ENCODE data around the gene ARL17B.
"Not testable (repeated sequence)": the region's sequence is repeated elsewhere in the genome, so short reads cannot be mapped to it uniquely, and the experiment has no call there.

ARL17B gene

GRCh38 chr17:46361755-46362154 lies at the start of gene ARL17B:
Gene ARL17B, minus strand, starts transcription at chr17:46361766. Its CDS starts 3,369 bp downstream, at chr17:46358397.
- DNase-seq, result not testable (repeated sequence)

DNA sequence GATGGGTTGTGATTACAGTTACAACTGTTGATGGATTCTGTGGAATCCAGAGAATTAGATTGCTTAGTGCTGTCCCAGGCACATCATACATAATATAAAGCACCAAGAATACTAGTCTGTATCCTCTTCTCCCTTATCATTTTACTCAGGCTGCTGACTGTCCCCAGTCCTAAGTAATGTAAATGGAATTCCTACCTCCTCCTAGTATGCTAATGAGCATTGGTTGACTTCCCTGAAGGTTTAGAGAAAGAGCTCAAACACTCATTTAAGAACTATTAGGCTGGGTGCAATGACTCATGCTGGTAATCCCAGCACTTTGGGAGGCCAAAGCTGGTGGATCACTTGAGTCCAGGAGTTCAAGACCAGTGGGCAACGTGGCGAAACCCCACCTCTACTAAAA lies 48.3 kb upstream of the ARL17B start:
- not testable (repeated sequence) for DNase-seq

GRCh38 chr17:46407155-46407554 lies 45.6 kb upstream of the ARL17B start:
- DNase-seq, result not testable (repeated sequence)

GRCh38 chr17:46401033-46401787 lies 39.6 kb upstream of the ARL17B start:
- not testable (repeated sequence) for DNase-seq

GRCh38 chr17:46400543-46400942 lies 39.0 kb upstream of the ARL17B start:
- DNase-seq, result not testable (repeated sequence)

DNA sequence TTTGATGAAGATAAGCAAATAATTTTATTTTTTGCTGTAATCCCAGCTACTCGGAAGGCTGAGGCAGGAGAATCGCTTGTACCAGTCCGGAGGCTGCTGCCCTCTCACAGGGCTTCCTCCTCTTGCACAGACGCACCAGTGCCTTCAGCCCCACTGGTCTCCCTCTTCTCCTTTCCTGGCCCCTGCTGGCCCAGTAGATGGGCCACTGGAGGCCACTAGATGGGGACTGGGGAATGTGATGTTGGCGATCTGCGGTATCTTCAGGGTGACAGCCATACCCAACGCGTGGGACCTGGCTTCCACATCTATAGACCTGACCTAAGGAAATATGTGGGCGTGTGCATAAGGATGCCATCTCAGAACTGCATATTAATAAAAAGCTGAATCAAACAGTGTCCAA lies 38.4 kb upstream of the ARL17B start:
- not testable (repeated sequence) for DNase-seq

GRCh38 chr17:46396292-46396691 lies 34.7 kb upstream of the ARL17B start:
- not testable (repeated sequence) for DNase-seq

GRCh38 chr17:46393702-46394101 lies 32.1 kb upstream of the ARL17B start:
- not testable (repeated sequence) for DNase-seq

DNA sequence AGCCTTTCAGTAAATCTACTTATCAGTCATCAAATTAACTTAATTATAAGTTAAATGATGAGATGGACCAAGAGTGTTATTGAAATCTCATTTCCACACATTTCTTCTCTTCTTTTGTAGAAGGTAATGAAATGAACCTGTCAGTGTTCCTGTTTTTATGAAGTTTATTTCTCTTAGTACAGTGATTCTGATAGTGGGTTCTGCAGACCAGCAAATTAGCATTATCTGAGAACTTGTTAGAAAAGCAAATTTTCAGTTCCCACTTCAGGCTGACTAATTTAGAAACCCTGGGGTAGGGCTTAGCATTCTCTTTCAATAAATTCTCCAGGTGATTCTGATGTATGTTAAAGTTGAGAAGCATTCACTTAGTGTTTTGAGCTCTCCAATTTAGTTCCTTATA lies 23.9 kb upstream of the ARL17B start:
- not testable (repeated sequence) for DNase-seq

DNA sequence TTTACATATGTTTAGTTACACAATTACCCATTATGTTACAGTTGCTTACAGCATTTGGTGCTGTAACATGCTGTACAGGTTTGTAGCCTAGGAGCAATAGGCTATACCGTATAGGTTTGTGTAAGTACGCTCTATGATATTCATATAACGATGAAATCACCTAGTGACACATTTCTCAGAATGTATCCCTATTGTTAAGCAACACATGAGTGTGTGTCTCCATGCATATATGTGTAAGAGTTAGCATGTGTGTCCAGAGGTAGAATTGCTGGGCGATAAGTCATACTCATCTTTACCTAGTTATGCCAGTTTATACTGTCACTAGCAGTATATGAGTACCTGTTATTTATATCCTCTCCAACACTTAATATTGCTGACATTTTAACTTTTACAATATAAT lies 21.6 kb upstream of the ARL17B start:
- not testable (repeated sequence) for DNase-seq

DNA sequence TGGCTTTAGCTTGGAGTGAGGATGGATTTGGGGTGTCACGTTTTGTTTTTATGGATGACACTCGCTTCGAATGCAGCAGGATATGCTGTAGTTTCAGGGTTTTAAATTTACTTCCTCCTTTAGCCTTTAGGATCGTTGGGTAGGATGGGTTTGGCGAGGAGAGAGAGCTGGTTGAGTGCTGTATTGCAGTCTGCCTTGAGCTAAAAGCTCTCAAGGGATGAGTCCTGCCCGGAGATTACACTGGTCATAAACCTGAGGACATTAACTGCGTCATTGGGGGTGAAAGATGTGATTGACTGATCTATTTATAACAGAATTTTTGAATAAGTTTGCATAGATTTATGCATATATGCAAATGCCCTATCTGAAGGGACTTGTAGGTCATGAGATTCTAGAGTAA lies 11.9 kb upstream of the ARL17B start:
- not testable (repeated sequence) for DNase-seq

DNA sequence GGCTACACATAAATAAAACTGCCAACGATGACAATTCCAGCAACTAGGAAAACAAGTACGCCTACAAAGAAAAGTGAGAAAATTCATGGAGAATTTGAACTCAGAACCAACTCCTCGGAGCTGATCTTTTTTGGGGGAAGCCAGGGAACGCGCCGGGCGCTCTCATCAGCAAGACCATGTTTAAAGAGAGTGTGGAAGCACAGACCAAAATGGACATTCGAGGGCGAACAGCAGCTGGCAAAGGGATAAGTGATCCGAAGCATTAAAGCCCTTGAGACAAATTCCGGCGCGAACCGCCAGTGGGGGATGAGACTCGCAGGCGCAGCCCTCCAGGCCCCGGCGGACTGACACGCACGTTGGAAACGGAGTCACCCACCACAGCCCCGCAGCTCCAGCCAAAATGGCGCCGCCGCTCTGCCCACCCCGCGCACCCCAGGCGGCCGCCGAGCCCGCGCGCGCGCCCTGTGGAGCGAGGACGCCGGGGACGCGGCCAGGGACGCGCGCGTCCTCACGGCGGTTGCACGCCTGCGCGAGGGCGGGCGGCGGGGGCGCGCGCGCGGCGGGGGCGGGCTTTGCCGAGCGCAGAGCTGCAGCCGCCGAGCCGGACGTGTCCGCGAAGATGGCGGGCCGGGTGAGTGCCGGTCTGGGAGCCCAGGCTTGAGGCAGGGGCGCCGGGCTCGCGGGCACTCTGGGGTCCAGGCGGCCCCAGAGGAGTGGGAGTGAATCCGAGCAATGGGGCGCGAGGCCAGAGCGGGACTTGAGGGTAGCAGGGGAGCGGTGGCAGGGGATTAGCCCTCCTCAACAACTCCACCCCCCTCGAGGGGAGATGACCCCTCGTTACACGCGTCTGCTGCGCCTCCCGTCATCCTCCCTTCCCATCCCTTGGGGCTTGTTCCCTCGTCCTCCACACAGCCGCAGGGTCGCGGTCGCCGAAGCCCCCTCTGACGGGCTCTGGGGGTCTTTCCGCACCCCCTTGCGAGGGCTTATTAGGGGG lies 11.0 kb upstream of the ARL17B start:
- not testable (repeated sequence) for DNase-seq

- DNase-seq, result not testable (repeated sequence)
Measured at GRCh38 chr17:46367520-46367919, 6.0 kb upstream of the ARL17B start.

DNA sequence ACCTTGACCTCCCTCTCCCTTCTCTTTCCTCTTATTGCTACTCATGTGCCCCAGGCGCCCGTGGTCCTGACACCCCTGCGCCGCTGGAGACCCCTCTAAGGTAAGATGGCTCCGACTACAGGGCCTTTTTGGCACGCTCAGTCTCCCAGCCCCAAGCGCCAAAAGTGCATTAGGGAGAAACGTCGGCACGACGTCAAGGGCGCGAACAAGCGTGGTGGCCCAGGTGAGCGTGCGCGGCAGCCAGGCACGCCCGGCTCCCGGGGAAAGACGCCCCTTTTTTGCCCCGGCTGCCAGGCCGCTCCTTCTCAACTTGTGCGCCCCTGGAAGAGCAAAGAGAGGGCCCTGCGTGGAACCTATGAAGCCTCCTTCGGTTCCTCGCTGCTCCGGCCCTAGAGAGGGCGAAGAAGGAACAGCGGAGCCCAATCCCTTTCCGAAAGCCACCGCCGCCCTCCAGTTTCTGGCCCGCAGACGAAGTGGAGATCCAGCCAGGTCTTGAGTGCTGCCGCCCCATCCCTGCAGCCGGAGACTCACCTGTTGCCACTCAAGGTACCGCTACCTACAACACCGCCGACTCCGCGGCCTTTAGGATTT lies 326 bp downstream of the ARL17B start:
- not testable (repeated sequence) for DNase-seq

- not testable (repeated sequence) for DNase-seq
Measured at GRCh38 chr17:46353856-46354255, 7.7 kb downstream of the ARL17B start.

GRCh38 chr17:46349060-46349459 lies 12.5 kb downstream of the ARL17B start:
- DNase-seq, result not testable (repeated sequence)

DNA sequence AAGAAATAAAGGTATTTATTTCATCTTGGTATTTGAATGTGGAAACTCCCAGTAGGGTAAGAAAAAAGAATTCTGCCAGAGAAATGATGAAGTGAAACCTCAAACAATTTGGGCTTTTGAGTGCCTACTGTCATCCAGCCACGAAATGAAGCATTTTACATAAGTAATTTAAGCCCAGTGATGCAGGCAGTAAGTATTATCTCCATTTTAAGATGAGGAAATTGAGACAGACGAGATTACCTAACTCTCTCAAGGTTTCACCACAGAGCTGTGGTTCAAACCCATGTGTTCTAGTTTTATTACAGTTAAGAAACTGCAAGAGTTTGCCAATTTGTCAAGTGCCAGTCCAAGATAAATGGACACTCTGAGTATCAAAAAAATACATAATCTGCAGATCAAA lies 13.2 kb downstream of the ARL17B start:
- DNase-seq, result not testable (repeated sequence)

- not testable (repeated sequence) for DNase-seq
Measured at GRCh38 chr17:46342131-46342530, 19.4 kb downstream of the ARL17B start.

DNA sequence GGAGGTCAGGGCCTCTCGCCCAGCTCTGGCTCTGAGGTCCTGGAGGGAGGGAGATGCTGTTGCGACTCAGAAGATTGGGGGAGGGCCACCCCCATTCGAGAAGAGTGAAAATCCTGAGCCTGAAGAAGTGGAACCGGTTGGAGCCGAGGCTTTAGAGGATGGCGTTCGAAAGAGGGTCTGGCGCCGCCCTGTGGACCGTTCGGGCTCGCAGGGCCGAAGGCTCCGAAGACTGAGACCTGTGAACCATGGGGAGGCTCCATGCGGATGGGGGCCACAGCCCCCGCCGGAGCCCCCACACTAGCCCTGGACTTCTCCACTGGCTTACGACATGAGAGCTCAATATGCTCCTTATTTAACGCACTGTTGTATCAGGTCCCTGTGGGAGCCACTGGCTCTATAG lies 20.3 kb downstream of the ARL17B start:
- DNase-seq, result not testable (repeated sequence)

GRCh38 chr17:46294831-46295230 lies 66.7 kb downstream of the ARL17B start, which contains the start of gene LRRC37A:
Gene LRRC37A, plus strand, starts transcription at chr17:46295131. Its CDS starts 3 bp downstream, at chr17:46295134.
- not testable (repeated sequence) for DNase-seq

DNA sequence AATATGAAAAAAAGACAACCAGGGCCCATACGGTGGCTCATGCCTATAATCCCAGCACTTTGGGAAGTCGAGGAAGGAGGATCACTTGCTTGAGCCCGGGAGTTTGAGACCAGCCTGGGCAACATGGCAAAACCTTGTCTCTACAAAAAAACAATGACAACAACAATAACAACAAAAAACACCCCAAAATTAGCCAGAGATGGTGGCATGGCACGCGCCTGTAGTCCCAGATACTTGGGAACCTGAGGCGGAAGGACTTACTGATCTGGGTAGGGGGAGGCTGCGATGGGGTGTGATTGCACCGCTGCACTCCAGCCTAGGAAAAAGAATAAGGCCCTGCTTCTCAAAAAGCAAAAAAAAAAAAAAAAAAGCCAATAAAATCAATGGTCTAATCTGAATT lies 69.9 kb downstream of the ARL17B start:
- DNase-seq, result not testable (repeated sequence)

DNA sequence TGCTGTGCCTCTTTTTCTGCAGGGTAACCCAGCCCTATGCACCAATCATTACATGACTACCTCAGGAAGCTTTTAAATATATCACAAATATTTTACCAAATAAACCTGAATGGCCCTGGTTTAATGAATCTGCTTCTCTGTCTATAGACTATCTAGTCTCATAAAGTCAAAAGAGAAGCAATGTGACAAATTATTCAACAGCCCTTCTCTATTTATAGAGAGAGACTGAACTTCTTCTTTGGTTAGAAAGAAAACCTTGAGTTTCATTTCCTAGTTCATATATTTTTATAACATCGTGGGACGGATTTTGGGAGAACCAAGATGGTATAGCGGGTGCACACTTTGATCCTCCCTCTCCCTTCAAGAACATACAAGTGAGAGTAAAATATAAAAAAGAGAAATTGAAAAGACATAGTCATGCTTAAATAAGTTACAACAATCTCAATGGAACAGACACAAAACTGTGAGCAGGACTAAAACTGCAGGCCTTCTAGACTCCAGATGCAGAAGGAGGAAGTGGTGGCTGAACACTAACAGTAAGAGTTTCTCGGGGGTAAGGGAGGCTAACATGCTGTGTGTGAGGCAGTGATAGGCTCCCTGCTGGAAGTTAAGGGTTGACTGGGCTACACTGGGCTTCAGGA lies 70.5 kb downstream of the ARL17B start:
- peak; percentile 66 for DNase-seq
